Neural cell (in vitro differentiated cells): ENCODE results near the gene MYPN. TPM values are rescaled to one million over a fixed set of nuclear protein-coding genes. Genes with fewer than 3 reads are reported as not detected.

Experiments used
- H2AFZ ChIP-seq: fragments of 200-600, 300-800 bp; sonication (generic), shearing (Covaris generic); 2 replicates; pipeline ENCODE4 v1.6.0; 2014; ENCODE audit warnings: low read depth, mild to moderate bottlenecking, antibody characterized with exemption, low read length, moderate library complexity
- H3F3A ChIP-seq: fragments of 200-600 bp; shearing (Covaris generic); 2 replicates; pipeline ENCODE4 v1.6.1; 2016; ENCODE audit warnings: mild to moderate bottlenecking, moderate library complexity, mixed read lengths, antibody characterized with exemption, low read length; ENCODE audit not compliant: insufficient read depth, poor library complexity, severe bottlenecking
- H3K27ac ChIP-seq: fragments of 200-600, 300-800 bp; sonication (generic), shearing (Covaris generic); 2 replicates; pipeline ENCODE4 v1.5.1; 2014; ENCODE audit warnings: mild to moderate bottlenecking, low read length, moderate library complexity
- H3K27me3 ChIP-seq: fragments of 300-800, 200-600 bp; sonication (generic), shearing (Covaris generic); 2 replicates; pipeline ENCODE4 v1.6.0; 2014; ENCODE audit warnings: mild to moderate bottlenecking, low read depth, low read length, moderate library complexity; ENCODE audit not compliant: insufficient read depth
- H3K36me3 ChIP-seq: fragments of 300-800, 200-600 bp; sonication (generic), shearing (Covaris generic); 2 replicates; pipeline ENCODE4 v1.5.1; 2014; ENCODE audit warnings: mild to moderate bottlenecking, antibody characterized with exemption, low read length, moderate library complexity; ENCODE audit not compliant: insufficient read depth
- H3K4me2 ChIP-seq: fragments of 300-800, 200-600 bp; sonication (generic), shearing (Covaris generic); 2 replicates; pipeline ENCODE4 v1.6.0; 2014; ENCODE audit warnings: mild to moderate bottlenecking, low read length
- H3K4me3 ChIP-seq: fragments of 300-800, 200-600 bp; sonication (generic), shearing (Covaris generic); 2 replicates; pipeline ENCODE4 v1.5.1; 2014; ENCODE audit warnings: mild to moderate bottlenecking, low read length, moderate library complexity
- H3K79me2 ChIP-seq: fragments of 200-600 bp; shearing (Covaris generic); replicated peaks from 2 replicates; pipeline ENCODE4 v1.6.0; 2014; ENCODE audit warnings: mild to moderate bottlenecking, low read length, moderate library complexity; ENCODE audit not compliant: insufficient read depth
- H3K9ac ChIP-seq: fragments of 300-800, 200-600 bp; sonication (generic), shearing (Covaris generic); 2 replicates; pipeline ENCODE4 v1.6.1; 2016; ENCODE audit warnings: mild to moderate bottlenecking, low read length, mixed read lengths
- H3K9me2 ChIP-seq: fragments of 200-600 bp; shearing (Covaris generic); 2 replicates; pipeline ENCODE4 v1.6.1; 2016; ENCODE audit warnings: mild to moderate bottlenecking, low read length, mixed read lengths; ENCODE audit not compliant: insufficient read depth
- H3K9me3 ChIP-seq: fragments of 200-600, 300-800 bp; sonication (generic), shearing (Covaris generic); 2 replicates; pipeline ENCODE4 v1.6.1; 2016; ENCODE audit warnings: mild to moderate bottlenecking, mixed run types, low read length, moderate library complexity, mixed read lengths
- H4K20me1 ChIP-seq: fragments of 200-600 bp; shearing (Covaris generic); 2 replicates; pipeline ENCODE4 v1.6.1; 2016; ENCODE audit warnings: mild to moderate bottlenecking, mixed run types; ENCODE audit not compliant: insufficient read depth
- CTCF ChIP-seq: fragments of 450-650 bp; IDR thresholded peaks from 2 replicates; pipeline ENCODE4 v1.5.1; 2014; ENCODE audit warnings: antibody characterized with exemption, mild to moderate bottlenecking, moderate library complexity; ENCODE audit not compliant: poor library complexity, severe bottlenecking
- EP300 ChIP-seq: fragments of 450-650 bp; conservative IDR thresholded peaks from 2 replicates; pipeline ENCODE4 v1.6.1; 2014; ENCODE audit warnings: antibody characterized with exemption, mild to moderate bottlenecking, moderate library complexity; ENCODE audit not compliant: poor library complexity, severe bottlenecking
- EZH2 ChIP-seq: fragments of 200-600, 300-800 bp; shearing (Covaris generic), sonication (generic); IDR thresholded peaks from 2 replicates; pipeline ENCODE4 v1.6.1; 2014; ENCODE audit warnings: antibody characterized with exemption, low read length, borderline replicate concordance, mild to moderate bottlenecking; ENCODE audit not compliant: insufficient read depth, poor library complexity, severe bottlenecking
- MXI1 ChIP-seq: fragments of 450-650 bp; conservative IDR thresholded peaks from 2 replicates; pipeline ENCODE4 v1.6.1; 2014; ENCODE audit warnings: antibody characterized with exemption, mild to moderate bottlenecking; ENCODE audit not compliant: poor library complexity, severe bottlenecking
- POLR2AphosphoS5 ChIP-seq: IDR thresholded peaks from 2 replicates; pipeline ENCODE4 v1.6.1; 2012
- RAD21 ChIP-seq: fragments of 450-650 bp; conservative IDR thresholded peaks from 2 replicates; pipeline ENCODE4 v1.6.1; 2014; ENCODE audit warnings: antibody characterized with exemption, mild to moderate bottlenecking, moderate library complexity
- REST ChIP-seq: IDR thresholded peaks from 2 replicates; pipeline ENCODE4 v1.6.1; 2012; ENCODE audit warnings: borderline replicate concordance
- SMC3 ChIP-seq: fragments of 450-650 bp; conservative IDR thresholded peaks from 2 replicates; pipeline ENCODE4 v1.6.1; 2014; ENCODE audit warnings: antibody characterized with exemption, mild to moderate bottlenecking, moderate library complexity; ENCODE audit not compliant: poor library complexity
- TAF1 ChIP-seq: IDR thresholded peaks from 2 replicates; pipeline ENCODE4 v1.6.1; 2012; ENCODE audit warnings: low read depth
- polyA plus RNA-seq: library from polyadenylated mRNA; depleted of rRNA; stranded (reverse); fragments of >200 nt; gene quantifications from 2 replicates; pipeline ENCODE4 v1.2.3, GENCODE V29; 2014

The MYPN gene
- polyA plus RNA-seq, 1 donor from 2014 or later, result not detected

- no peak for TF ChIP-seq EZH2
- TF ChIP-seq SMC3, result no peak
- no peak for TF ChIP-seq CTCF
- TF ChIP-seq POLR2AphosphoS5, result no peak
- no peak for TF ChIP-seq EP300
- no peak for TF ChIP-seq REST
- no peak for TF ChIP-seq MXI1
- no peak for TF ChIP-seq TAF1
- no peak for TF ChIP-seq RAD21
- no peak overlapping the region for H3K9ac ChIP-seq
- no peak overlapping the region for H2AFZ ChIP-seq
- H3K27me3 ChIP-seq, result no peaks in the 10 kb centered on the region
- H3K36me3 ChIP-seq, result no peaks in the 10 kb centered on the region
- H4K20me1 ChIP-seq, result no peaks in the 10 kb centered on the region
- H3K79me2 ChIP-seq, result no peaks in the 10 kb centered on the region
- no peaks in the 10 kb centered on the region for H3F3A ChIP-seq
- H3K9me2 ChIP-seq, result no peaks in the 10 kb centered on the region
- H3K27ac ChIP-seq, result no peak overlapping the region
- H3K9me3 ChIP-seq, result no peaks in the 10 kb centered on the region
- no peak overlapping the region for H3K4me2 ChIP-seq
- no peak overlapping the region for H3K4me3 ChIP-seq
Measured at GRCh38 chr10:68238371-68238770, 129.1 kb downstream of the MYPN start.

- Histone ChIP-seq H3K79me2 (no peaks in the 10 kb centered on the region), H4K20me1 (no peaks in the 10 kb centered on the region), H3K36me3 (no peaks in the 10 kb centered on the region), H3F3A (no peaks in the 10 kb centered on the region), H3K9ac (no peak overlapping the region), H2AFZ (no peak overlapping the region), H3K9me3 (no peaks in the 10 kb centered on the region), H3K4me2 (no peak overlapping the region), H3K4me3 (no peak overlapping the region), H3K9me2 (no peaks in the 10 kb centered on the region), H3K27ac (no peak overlapping the region), H3K27me3 (no peaks in the 10 kb centered on the region)
- TF ChIP-seq EZH2, result no peak
- no peak for TF ChIP-seq CTCF
- TF ChIP-seq RAD21, result no peak
- no peak for TF ChIP-seq TAF1
- no peak for TF ChIP-seq REST
- no peak for TF ChIP-seq MXI1
- no peak for TF ChIP-seq SMC3
- no peak for TF ChIP-seq POLR2AphosphoS5
- no peak for TF ChIP-seq EP300
Measured at GRCh38 chr10:68239069-68239468, 129.8 kb downstream of the MYPN start.
